HepG2 (cell line): ENCODE measurements around the gene ACAD11. TPM values are rescaled to one million over a fixed set of nuclear protein-coding genes. Genes with fewer than 3 reads are reported as not detected.

Experiments
- ATAC-seq: fragments of 200-7000 bp; cut with Tn5 transposase; 3 replicates; pipeline ENCODE4 v1.9.1; 2020; ENCODE audit warnings: mild to moderate bottlenecking, moderate library complexity
- BruUV-seq: library from RNA; stranded (reverse); fragments of 400-500 nt; replicated peaks from 2 replicates; lab custom pipeline; 2021; lab: Mats Ljungman, UMichigan
- CTCF ChIA-PET: fragments of 300-600 bp; formaldehyde crosslinking; extraction: SDS; loops from one replicate; lab custom pipeline; 2021; ENCODE audit warnings: low total read pairs, inconsistent platforms, low intra/inter-chr PET ratio; lab: Yijun Ruan, JAX
- POLR2A ChIA-PET: fragments of 350-600 bp; sonication (Branson Sonifier 250); formaldehyde crosslinking; loops from one replicate; lab custom pipeline; 2020; ENCODE audit warnings: antibody characterized with exemption, inconsistent platforms; lab: Yijun Ruan, JAX
- DNase-seq: peaks from one replicate; pipeline ENCODE4 v3.0.0-alpha.2; 2015; ENCODE audit warnings: low spot score
- FAIRE-seq: peaks from 3 replicates; lab custom pipeline; 2011; peaks lifted over from hg19 to GRCh38; lab: Jason Lieb, UNC
- H2AFZ ChIP-seq: one replicate; pipeline ENCODE4 v1.6.1; 2011; ENCODE audit warnings: low read length, inconsistent platforms
- H3K27ac ChIP-seq: fragments of 300-600 bp; 3 replicates; pipeline ENCODE4 v1.8.0; 2011; ENCODE audit warnings: mixed run types, mild to moderate bottlenecking, mixed read lengths, low read length, inconsistent platforms; ENCODE audit not compliant: insufficient read depth; ENCODE audit errors: extremely low read length
- H3K27me3 ChIP-seq, 2 experiments: fragments of 200-600 bp in 1 of 2; 2 replicates in 1 of 2; 3 replicates in 1 of 2; pipeline versions ENCODE4 v1.6.0 to v1.8.0; 2011; ENCODE audit warnings: low read length in 2 of 2, mild to moderate bottlenecking in 2 of 2, moderate library complexity in 2 of 2, inconsistent platforms in 1 of 2; ENCODE audit not compliant: insufficient read depth in 2 of 2, control insufficient read depth in 1 of 2
- H3K36me3 ChIP-seq, 2 experiments: fragments of 200-600 bp in 1 of 2; replicated peaks in 1 of 2; 2 replicates in 1 of 2; 3 replicates in 1 of 2; pipeline versions ENCODE4 v1.5.1 to v1.8.0; 2011; ENCODE audit warnings: low read length in 2 of 2, inconsistent platforms in 1 of 2; ENCODE audit not compliant: insufficient read depth in 2 of 2, control insufficient read depth in 1 of 2
- H3K4me1 ChIP-seq: 2 replicates; pipeline ENCODE4 v1.5.1; 2012; ENCODE audit warnings: low read length, inconsistent platforms; ENCODE audit not compliant: insufficient read depth
- H3K4me2 ChIP-seq: 2 replicates; pipeline ENCODE4 v1.6.0; 2011; ENCODE audit warnings: low read depth, low read length, inconsistent platforms
- H3K4me3 ChIP-seq, 3 experiments: fragments of 200-600 bp in 1 of 3; sonication (generic), shearing (Covaris generic) in 1 of 3; replicated peaks in 1 of 3; 2 replicates each; pipeline ENCODE4 v1.5.1; 2011 to 2016; ENCODE audit warnings: low read length in 3 of 3, inconsistent platforms in 2 of 3, low read depth in 2 of 3, mild to moderate bottlenecking in 2 of 3, control low read depth in 1 of 3, mixed read lengths in 1 of 3; ENCODE audit not compliant: insufficient read depth in 1 of 3
- H3K79me2 ChIP-seq: one replicate; pipeline ENCODE4 v1.6.1; 2011; ENCODE audit warnings: low read length, inconsistent platforms; ENCODE audit not compliant: insufficient read depth
- H3K9ac ChIP-seq: 2 replicates; pipeline ENCODE4 v1.6.0; 2011; ENCODE audit warnings: mild to moderate bottlenecking, low read depth, low read length, inconsistent platforms; ENCODE audit not compliant: insufficient read depth
- H3K9me3 ChIP-seq: 2 replicates; pipeline ENCODE4 v1.5.1; 2012; ENCODE audit warnings: mild to moderate bottlenecking, low read length
- H4K20me1 ChIP-seq: 2 replicates; pipeline ENCODE4 v1.6.0; 2011; ENCODE audit warnings: inconsistent platforms, mild to moderate bottlenecking, low read length, moderate library complexity; ENCODE audit not compliant: insufficient read depth
- ARID4A ChIP-seq: sonication (generic); formaldehyde crosslinking; IDR thresholded peaks from 2 replicates; pipeline ENCODE4 v1.5.0; 2020; ENCODE audit warnings: mild to moderate bottlenecking, missing genetic modification reagents, borderline replicate concordance
- FOXA1 ChIP-seq, 2 experiments: fragments of 450-650 bp in 1 of 2; sonication (generic) in 1 of 2; formaldehyde crosslinking in 1 of 2; IDR thresholded peaks; 2 replicates each; pipeline versions ENCODE4 v1.4.0 to v1.6.1; 2016 to 2020; ENCODE audit warnings: missing genetic modification reagents in 1 of 2
- FUBP1 ChIP-seq: sonication (generic); formaldehyde crosslinking; IDR thresholded peaks from 2 replicates; pipeline ENCODE4 v1.5.1; 2020; ENCODE audit warnings: missing genetic modification reagents, mild to moderate bottlenecking, borderline replicate concordance
- HOXA9 ChIP-seq: sonication (generic); formaldehyde crosslinking; IDR thresholded peaks from 2 replicates; pipeline ENCODE4 v1.8.1; 2022; ENCODE audit warnings: missing genetic modification reagents, mild to moderate bottlenecking, moderate library complexity, borderline replicate concordance
- MAX ChIP-seq: IDR thresholded peaks from 2 replicates; pipeline ENCODE4 v1.6.1; 2012; ENCODE audit warnings: inconsistent platforms
- MED8 ChIP-seq: sonication (generic); formaldehyde crosslinking; IDR thresholded peaks from 2 replicates; pipeline ENCODE4 v1.8.1; 2023; ENCODE audit warnings: mild to moderate bottlenecking, missing genetic modification reagents; ENCODE audit not compliant: insufficient replicate concordance
- NFATC3 ChIP-seq: sonication (generic); formaldehyde crosslinking; IDR thresholded peaks from 2 replicates; pipeline ENCODE4 v1.5.1; 2020; ENCODE audit warnings: mild to moderate bottlenecking, missing genetic modification reagents
- PATZ1 ChIP-seq: sonication (generic); formaldehyde crosslinking; IDR thresholded peaks from 2 replicates; pipeline ENCODE4 v1.4.0; 2020; ENCODE audit warnings: missing genetic modification reagents
- PPARG ChIP-seq: conservative IDR thresholded peaks from 2 replicates; pipeline ENCODE4 v1.6.1; 2016; ENCODE audit warnings: missing biosample characterization, missing genetic modification reagents
- TBX3 ChIP-seq: fragments of 450-650 bp; IDR thresholded peaks from 2 replicates; pipeline ENCODE4 v1.6.1; 2017; ENCODE audit warnings: antibody characterized with exemption, mild to moderate bottlenecking, inconsistent platforms, borderline replicate concordance
- ZNF562 ChIP-seq: sonication (generic); formaldehyde crosslinking; IDR thresholded peaks from 2 replicates; pipeline ENCODE4 v1.8.0; 2022; ENCODE audit warnings: missing genetic modification reagents, borderline replicate concordance
- ZNF629 ChIP-seq: sonication (generic); formaldehyde crosslinking; conservative IDR thresholded peaks from 2 replicates; pipeline ENCODE4 v1.5.0; 2020; ENCODE audit warnings: missing genetic modification reagents
- ZNF766 ChIP-seq: sonication (generic); formaldehyde crosslinking; IDR thresholded peaks from 2 replicates; pipeline ENCODE4 v1.5.0; 2020; ENCODE audit warnings: missing genetic modification reagents, borderline replicate concordance
- ZNF83 ChIP-seq: sonication (generic); formaldehyde crosslinking; IDR thresholded peaks from 2 replicates; pipeline ENCODE4 v1.4.0; 2020; ENCODE audit warnings: missing genetic modification reagents, mild to moderate bottlenecking, borderline replicate concordance
- in situ Hi-C: cut with HindIII; loops from 2 replicates; pipeline ENCODE4 v1.10.0; 2017; ENCODE audit warnings: low pct_unique_long_range_greater_than_20kb; ENCODE audit not compliant: extremely low pct_ligation_motif_present
- intact Hi-C: fragments of 100-400 bp; cut with micrococcal nuclease; formaldehyde crosslinking; loops from one replicate; pipeline ENCODE4 v1.10.0; 2022; ENCODE audit not compliant: unreplicated experiment
- polyA plus RNA-seq, 8 experiments: library from polyadenylated mRNA; depleted of rRNA in 3 of 8; stranded (reverse) in 7 of 8; unstranded in 1 of 8; fragments of >200 nt; fragmentation: Illumina TruSeq in 4 of 8; extraction: Trizol in 4 of 8; gene quantifications; 2 replicates each; pipeline versions ENCODE4 v1.2.1 to v1.2.3, GENCODE V29; 2011 to 2016; ENCODE audit warnings: low read depth in 4 of 8, missing spikeins in 1 of 8, mixed read lengths in 1 of 8; ENCODE audit not compliant: insufficient read depth in 1 of 8
- total RNA-seq, 5 experiments: library from RNA; depleted of rRNA; stranded (reverse); fragments of >200 nt; fragmentation: Illumina TruSeq; extraction: Trizol; gene quantifications; 2 replicates each; pipeline ENCODE4 v1.2.3, GENCODE V29; 2016; ENCODE audit warnings: low read depth in 1 of 5
- TF ChIP-seq, protein P1 (sequence below): sonication (generic); formaldehyde crosslinking; IDR thresholded peaks from 2 replicates; pipeline ENCODE4 v1.5.0; 2020; ENCODE audit warnings: mild to moderate bottlenecking, missing genetic modification reagents

Gene ACAD11
- total and polyA plus RNA-seq, 2 of the 13 experiments (the other 11 are each of a cell fraction or from before 2014, with no cell fraction given) = 30.6 to 56.9 TPM

DNA sequence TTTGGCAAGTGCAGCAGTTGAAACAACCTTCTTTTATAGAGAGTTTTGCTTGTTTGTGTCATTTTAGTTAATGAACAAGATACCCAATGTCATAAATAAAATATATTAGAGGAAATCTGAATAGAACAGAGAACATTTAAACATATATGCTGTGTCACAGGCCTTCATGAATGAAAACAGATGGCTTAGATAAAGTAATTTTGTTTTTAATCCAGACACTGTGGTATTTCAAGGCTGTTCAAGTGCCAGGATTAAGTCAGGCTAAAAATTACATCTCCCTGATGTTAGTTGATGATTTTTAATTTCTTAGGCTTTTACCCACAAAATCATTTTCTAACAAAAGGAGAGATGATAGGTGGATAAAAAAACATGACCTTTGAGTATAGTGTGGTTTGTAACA lies 67.4 kb downstream of the ACAD11 start:
- Histone ChIP-seq H3K27me3 (no peaks in the 10 kb centered on the region), H3K36me3 (peaks cover 0 to 4% of the 10 kb centered on the region in 2 experiments; a peak in 1 of 5 replicates), H3K9me3 (no peaks in the 10 kb centered on the region), H3K9ac (no peak overlapping the region), H2AFZ (no peak overlapping the region), H3K4me2 (no peak overlapping the region), H3K4me3 (no peak overlapping the region), H3K4me1 (no peaks in the 10 kb centered on the region), H3K79me2 (no peaks in the 10 kb centered on the region), H3K27ac (no peak overlapping the region), H4K20me1 (no peaks in the 10 kb centered on the region)
- ATAC-seq (no peak), FAIRE-seq (no peak), DNase-seq (no peak)
- no TSS peak for BruUV-seq
- intact Hi-C loops (no loop called here), in situ Hi-C loops (no loop called here)
- ChIA-PET POLR2A (no interaction called here), CTCF (no interaction called here)
- TF ChIP-seq, protein P1, sequence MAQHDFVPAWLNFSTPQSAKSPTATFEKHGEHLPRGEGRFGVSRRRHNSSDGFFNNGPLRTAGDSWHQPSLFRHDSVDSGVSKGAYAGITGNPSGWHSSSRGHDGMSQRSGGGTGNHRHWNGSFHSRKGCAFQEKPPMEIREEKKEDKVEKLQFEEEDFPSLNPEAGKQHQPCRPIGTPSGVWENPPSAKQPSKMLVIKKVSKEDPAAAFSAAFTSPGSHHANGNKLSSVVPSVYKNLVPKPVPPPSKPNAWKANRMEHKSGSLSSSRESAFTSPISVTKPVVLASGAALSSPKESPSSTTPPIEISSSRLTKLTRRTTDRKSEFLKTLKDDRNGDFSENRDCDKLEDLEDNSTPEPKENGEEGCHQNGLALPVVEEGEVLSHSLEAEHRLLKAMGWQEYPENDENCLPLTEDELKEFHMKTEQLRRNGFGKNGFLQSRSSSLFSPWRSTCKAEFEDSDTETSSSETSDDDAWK = no peak
- no peak for TF ChIP-seq PPARG (CRISPR knock-in tag)
- no peak for TF ChIP-seq MAX
- no peak for TF ChIP-seq FOXA1 (IDR thresholded peaks at IDR 0.05)
- TF ChIP-seq FOXA1 (CRISPR knock-in tag; IDR thresholded peaks at IDR 0.05) = no peak
- no peak for TF ChIP-seq TBX3
- TF ChIP-seq FUBP1 (CRISPR knock-in tag) = no peak
- no peak for TF ChIP-seq ZNF562 (CRISPR knock-in tag)
- no peak for TF ChIP-seq ARID4A (CRISPR knock-in tag)
- no peak for TF ChIP-seq HOXA9 (CRISPR knock-in tag)
- no peak for TF ChIP-seq NFATC3 (CRISPR knock-in tag)
- no peak for TF ChIP-seq ZNF766
- TF ChIP-seq MED8 = no peak
- TF ChIP-seq ZNF629 (CRISPR knock-in tag) = no peak
- no peak for TF ChIP-seq PATZ1 (CRISPR knock-in tag)
- no peak for TF ChIP-seq ZNF83
